K562 treated with DMSO at 1 percent for 4 hours (cell line): ENCODE measurements around the gene PAX4. TPM values are rescaled to one million over a fixed set of nuclear protein-coding genes. Genes with fewer than 3 reads are reported as not detected.

Source experiments
- total RNA-seq: library from RNA; unstranded; fragments of 300-600 nt; gene quantifications from 2 replicates; pipeline ENCODE4 v1.2.3, GENCODE V29; 2022; ENCODE audit not compliant: insufficient read depth

The PAX4 gene
- total RNA-seq, result not detected in 2 replicates

GRCh38 chr7:127618042-127618441 lies at the start of gene PAX4:
Gene PAX4 (minus strand): TSS chr7:127618142. CDS start chr7:127615928, 2,214 bp downstream.

GRCh38 chr7:127651556-127652332 lies 33.8 kb upstream of the PAX4 start, which contains the start of gene SND1:
Gene SND1 (plus strand): TSS chr7:127652194. CDS start chr7:127652374, 180 bp downstream.

GRCh38 chr7:127588019-127588696 lies 29.8 kb downstream of the PAX4 start, which contains the start of gene ARF5:
Gene ARF5 (plus strand): TSS chr7:127588411. CDS start chr7:127588499, 88 bp downstream.

GRCh38 chr7:127585044-127585953 lies 32.6 kb downstream of the PAX4 start, which contains the start of gene GCC1:
Gene GCC1 (minus strand): TSS chr7:127585596. CDS start chr7:127585182, 414 bp downstream.

Other genes starting within 250 kb of the PAX4 start
- gene ZNF800, start 225.4 kb downstream of the PAX4 start, total RNA-seq, result 26.6 and 35.9 TPM in 2 replicates
- gene GCC1, start 32.5 kb downstream of the PAX4 start, total RNA-seq, result 16.1 and 20.5 TPM in 2 replicates
- gene ARF5, start 29.7 kb downstream of the PAX4 start, total RNA-seq, result 246 and 264 TPM in 2 replicates
- not detected in 2 replicates for gene FSCN3, start 24.4 kb downstream of the PAX4 start, total RNA-seq
- gene SND1, start 34.1 kb upstream of the PAX4 start, total RNA-seq, result 639 and 661 TPM in 2 replicates